GM21381 (cell line): ENCODE results near the gene PACS2.

Experiments used
- ATAC-seq: cut with Tn5 transposase; IDR thresholded peaks from one replicate; pipeline ENCODE4 v1.9.1; 2021; ENCODE audit warnings: mild to moderate bottlenecking, moderate library complexity; ENCODE audit not compliant: unreplicated experiment

Gene PACS2

DNA sequence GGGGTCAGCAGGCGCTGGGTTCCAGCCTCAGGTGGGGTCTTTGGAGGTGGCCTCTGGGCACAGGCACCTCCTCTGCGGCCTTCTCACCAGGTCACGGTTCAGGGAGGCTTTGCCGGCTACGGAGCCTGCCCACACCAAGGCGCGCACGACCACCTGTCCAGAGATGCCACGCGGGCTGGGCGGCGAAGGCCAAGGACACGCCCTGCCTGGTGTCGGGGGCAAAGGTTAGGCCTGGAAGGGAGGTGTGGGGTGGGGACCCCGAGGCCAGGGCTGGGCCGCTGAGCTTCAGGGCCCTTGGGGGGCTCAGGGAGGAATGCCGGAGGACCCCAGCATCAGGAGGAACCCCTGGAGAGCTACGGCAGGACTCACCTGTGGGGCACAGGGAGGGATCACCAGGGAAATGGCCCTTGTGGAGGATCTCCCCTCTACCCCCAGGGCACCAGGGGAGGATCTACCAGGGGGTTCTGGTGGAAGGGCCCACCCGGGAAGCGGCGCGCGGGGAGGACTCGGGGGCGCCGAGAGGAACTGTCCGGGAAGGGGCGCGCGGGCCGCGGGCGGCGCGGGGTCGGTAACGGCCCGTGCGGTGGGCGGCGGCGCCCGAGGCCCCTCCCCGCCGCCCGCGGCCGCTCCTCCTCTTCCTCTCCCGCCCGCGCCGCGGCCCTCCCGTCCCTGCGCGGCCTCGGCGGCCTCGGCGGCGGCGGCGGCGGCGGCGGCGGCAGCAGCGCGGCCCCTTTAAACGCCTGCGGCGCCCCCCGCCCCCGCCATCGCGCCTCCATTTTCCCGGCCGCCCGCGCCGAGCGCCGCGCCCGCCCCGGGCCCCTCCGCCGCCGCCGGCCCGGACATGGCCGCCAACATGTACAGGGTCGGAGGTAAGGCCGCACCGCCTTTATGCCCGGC, 104.9 kb downstream of the PACS2 start, which contains the start of gene MTA1:
MTA1 (plus strand) TSS at position 633 of the 897 bp plus-strand sequence; CDS start at position 842, 209 bp downstream.
- ATAC-seq, result no peak

DNA sequence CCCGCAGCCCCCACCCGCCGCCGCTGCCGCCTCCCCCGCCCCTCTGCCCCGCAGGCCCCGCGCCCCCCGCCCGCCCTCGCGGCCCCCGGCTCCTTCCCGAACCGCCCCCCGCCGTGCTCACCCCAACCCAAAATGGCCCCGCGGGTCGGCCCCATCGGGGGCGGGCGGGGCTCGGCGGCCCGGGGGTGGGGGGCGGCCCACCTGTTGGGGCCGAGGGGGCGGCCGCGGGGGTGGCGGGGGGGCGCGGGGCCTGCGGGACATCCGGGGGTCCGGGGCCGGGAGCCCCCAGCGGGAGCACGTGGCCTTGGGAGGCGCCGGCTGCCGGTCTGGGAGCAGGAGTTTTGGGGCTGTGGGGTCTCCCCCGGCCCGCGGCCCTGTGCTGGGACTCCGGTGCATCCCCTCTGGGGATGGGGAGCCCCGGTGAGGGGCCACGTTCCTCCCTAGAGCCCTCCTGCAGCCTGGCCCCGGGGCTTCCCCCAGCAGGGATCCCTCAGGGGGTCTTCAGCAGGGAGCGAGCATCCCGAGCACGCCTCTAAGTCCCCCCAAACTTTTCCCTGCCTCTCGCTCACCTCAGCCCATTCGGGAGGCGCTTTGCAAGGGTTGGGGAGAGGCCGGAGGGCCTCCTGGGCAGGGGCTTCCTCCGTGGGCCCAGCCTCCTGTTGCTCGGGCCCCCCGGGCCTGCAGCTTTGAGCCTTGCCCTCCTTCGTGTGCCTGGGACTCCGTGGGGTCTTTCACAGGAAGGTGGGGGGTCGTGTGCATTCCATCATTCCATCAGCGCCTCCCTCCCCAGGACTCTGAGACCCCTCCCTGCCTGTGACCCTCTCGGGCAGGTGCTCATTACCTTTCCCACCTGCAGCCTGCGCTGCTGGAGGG, 105.8 kb downstream of the PACS2 start:
- ATAC-seq, result no peak

DNA sequence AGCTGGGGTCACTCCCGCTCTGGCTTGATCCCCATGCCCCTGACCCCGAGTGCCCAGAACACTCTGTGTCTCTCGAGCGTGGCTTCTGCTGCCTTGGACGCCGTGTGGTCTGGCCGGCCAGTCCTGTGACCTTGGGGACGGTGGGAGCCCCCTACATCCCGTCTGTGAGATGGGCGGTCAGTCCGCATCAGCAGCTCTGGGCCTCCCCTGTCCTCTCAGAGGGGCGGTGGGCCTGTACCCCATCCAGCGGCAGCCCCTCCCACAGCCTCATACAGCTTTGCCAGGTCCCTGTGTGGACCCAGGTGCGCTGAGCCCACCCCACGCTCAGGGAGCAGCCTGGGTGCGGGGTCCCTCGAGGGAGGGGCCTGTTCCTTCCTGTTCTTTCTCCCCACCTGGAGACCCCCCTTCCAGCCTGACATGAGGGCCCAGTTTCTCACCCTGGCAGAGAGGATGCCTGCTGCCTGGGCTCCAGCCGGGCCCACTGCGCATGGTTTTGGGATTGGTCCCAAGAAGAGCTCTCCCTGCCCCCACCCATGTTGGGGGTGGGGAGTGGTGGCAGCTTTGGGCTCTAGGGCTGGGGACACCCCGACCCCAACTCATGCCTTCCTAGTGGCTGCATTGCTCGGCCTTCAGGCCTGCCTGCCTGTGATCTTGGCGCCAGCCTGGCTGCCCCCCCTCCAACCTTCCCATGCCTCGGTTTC, 106.6 kb downstream of the PACS2 start:
- no peak for ATAC-seq

DNA sequence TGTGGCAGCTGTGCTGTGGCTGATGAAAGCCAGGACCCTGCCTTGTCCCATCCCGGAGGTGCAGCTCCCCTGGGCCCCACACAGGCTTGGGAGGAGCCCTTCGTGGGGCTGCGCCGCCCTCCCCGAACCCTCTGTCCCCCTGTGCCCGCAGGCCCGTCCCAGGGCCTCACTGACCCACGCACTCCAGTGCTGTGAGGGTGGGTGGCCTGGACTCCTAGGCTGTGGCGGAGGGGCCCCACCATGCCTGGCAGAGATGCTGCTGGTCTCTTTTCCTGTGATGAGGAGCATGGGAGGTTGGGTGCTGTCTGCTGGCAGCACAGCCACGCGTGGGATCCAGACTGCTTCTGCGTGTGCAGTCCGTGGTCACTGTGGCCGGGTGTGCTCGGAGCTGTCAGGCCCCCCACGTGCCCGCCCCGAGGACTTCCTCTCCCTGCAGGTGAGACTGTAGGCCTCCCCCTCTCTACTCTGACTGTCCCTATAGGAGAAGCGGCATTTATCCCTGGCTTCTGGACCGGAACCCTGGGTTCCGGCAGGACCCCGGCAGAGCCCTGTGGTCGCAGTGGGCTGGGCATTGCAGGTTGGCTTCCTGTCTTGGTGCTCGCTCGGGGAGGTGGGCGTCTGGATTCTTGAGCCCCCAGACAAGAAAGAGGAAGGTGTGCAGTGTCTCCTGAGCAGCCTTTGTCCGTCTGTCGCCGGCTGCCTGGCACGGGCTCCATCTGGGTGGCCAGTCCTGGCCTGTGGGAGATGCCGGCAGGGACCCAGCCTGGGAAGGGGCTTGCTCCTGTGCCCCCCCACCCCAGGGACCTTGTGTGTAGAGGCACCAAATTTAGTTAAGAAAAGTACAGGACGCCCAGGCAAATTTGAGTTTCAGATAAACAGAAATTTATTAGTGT, 107.4 kb downstream of the PACS2 start:
- no peak for ATAC-seq

DNA sequence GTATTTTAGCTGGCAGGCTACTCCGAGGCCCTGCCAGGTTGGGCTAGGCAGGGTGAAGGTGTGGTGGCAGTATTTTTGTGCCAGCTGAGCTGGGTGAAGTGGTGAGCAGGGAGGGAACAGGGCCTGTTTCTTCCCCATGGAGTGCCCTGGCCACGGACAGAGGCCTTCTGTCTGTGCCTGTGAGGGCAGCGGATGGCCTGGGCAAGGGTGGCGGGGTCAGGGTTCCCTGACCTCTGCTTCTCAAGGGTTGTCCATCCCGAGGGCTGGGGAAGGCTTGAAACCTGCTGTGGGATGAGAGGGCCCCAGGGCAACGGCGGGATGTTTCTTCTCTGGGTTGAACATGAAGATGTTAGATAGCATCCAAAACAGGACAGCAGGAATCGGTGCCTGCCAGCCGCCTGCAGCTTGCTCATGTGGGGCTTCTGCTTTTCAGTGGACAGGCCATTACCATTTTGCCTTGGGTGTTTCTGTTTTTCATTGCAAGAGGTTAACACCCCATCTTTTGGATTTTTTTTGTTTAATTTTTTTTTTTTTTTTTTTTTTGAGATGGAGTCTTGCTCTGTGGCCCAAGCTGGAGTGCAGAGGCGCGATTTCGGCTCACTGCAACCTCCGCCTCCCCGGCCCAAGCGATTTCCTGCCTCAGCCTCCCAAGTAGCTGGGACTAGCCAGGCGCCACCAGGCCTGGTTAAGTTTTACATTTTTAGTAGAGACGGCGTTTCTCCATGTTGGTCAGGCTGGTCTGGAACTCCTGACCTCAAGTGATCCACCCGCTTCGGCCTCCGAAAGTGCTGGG, 108.3 kb downstream of the PACS2 start:
- no peak for ATAC-seq

DNA sequence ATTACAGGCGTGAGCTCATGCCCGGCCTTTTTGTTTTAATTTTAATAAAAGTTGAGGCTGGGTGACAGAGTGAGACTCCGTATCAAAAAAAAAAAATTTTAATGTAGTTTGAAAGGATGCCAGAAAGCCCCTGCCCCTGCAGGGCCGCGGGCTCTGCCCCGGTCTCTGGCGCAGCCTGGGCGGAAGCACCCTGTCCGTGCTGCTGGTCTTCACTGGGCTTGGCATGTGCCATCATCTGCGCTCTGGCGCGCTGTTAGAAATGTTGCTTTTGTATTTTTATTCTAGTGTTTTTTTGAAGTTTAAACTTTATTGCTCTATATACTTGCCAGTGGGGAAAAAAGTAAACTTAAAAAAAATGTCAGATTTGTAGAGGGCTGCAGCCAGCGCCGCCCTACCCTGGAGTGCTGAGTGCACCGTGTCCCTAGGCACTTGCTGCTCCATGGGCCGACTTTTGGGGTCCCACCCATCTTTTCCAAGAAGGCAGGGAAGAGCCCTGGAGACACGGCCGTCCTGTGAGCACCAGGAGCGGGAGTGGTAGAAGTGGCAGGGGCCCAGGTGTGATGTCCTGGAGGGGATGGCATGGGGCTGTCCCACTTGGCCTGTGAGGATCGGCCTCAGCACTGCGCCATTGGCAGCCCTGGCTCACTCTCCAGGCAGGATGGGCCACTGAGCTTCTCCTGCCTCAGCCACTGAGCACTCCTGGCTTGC, 109.1 kb downstream of the PACS2 start:
- no peak for ATAC-seq

DNA sequence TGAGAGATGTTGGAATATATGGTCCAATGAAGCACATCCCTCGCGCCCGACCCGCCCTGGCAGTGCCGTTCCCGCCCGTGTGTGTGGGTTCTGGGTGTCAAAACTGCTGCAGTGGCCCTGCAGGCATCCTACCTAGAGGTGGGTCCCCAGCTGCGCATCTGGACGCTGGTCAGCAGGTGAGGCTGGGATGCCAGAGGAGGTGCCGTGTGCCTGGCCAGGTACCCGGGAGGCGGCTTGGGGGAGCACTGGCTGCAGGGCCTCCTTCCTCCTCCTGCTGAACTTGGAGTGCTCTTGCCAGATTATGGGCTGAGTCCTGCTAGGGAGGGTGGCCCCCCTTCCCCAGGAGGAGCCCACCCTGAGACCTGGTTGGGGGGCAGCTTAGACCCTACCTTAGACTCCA, 110.3 kb downstream of the PACS2 start:
- ATAC-seq, result no peak

DNA sequence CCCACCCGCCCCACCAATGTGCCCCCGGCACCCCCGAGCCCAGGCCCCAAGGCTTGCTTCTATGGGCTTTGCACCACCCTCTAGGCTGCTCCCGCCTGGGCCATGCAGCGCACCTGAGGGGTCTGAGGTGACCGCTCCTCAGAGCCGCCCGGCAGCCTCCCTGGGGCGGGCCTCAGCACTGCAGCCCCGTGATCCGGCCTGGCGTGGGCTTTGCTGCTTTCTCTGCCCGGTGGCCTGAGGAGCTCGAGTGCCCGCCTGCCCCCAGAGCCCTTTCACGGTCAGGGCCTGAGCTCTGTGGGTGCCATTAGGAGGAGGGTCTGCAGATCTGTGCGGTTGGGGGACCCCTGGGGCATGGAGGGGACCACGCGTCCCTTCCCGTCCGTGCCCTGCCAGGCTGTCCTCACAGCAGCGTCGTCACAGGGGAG, 111.3 kb downstream of the PACS2 start:
- no peak for ATAC-seq

DNA sequence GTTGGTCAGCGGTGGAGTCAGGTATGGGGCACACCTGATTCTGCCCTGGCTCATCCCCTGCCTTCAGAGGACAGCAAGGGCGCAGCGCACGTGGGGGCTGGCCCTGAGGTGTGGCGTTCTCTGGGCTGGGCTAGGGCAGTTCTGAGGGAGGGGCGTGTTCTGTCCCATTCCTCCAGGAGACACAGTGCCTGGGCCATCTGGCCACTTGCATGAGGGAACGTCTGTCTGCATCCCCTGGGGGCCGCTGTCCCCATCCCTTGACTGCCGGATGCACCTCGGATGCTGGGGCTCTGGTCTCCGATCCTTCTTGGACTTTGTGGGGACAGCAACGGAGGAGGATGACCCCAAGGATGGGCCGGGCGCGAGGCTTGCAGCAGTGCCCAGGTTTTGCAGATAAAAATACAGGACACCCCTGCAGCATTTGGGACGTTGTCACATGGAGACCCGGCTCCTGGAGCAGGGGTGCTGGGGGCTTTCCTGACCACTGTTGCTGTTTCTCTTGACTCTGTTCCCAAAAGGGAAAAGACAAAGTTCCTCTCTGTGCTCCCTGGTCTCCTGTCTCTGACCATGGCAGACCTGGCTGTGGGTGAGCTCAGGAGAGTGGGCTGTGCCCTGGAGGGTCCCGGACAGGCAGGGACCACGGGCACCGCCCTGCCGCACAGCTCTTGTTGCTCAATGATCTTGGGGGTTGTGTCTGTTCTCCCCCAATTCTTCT, 112.0 kb downstream of the PACS2 start:
- no peak for ATAC-seq

DNA sequence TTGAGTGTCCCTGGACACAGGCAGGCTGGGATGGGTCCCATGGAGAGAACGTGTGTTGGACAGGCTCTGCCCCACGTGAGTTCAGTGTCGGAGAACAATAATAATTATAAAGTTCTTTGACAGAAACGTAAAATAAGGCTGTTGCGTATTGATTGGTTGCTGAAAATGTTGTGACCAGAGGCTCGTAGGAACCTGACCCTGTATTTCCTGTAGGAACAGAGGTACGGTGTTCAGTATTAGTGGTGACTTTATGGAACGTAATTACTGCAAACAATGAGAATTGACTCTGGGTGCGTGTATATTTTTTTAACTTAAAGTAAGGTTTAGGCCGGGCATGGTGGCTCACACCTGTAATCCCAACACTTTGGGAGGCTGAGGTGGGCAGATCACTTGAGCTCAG, 112.9 kb downstream of the PACS2 start:
- no peak for ATAC-seq

DNA sequence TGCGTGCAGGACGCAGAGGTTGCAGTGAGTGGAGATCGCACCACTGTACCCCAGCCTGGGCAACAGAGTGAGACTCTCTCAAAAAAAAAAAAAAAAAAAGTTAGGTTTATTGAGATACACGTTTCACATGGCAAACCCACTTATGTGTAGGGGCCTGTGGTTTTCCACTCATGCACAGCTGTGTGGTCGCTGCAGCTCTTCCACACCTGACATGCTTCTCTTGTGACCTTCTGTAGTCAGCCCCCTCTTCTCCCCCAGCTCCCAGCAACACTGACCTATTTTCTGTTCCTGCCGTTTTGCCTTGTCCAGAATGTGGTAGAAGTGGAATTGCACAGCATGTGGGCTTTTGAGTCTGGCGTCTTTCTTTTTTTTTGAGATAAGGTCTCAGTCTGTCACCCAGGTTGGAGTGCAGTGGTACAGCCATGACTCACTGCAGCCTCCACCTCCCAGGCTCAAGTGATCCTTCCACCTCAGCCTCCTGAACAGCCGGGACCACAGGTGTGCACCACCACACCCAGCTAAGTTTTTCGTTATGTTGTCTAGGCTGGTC, 113.5 kb downstream of the PACS2 start:
- no peak for ATAC-seq

DNA sequence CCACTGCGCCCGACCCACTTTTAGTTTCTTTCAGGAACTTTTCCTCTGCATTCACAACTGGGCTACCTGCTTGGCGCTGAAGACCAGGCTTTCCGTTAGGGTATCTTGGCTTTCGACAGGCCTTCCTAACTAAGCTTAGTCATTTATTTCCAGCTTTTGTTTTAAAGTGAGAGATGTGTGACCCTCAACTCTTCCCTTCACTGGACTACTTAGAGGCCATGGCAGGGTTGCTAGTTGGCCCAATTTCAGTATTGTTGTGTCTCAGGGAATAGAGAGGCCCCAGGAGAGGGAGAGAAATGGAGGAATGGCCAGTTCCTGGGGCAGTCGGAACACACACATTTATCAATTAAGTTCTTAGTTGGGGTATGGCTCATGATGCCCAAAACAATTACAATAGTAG, 115.5 kb downstream of the PACS2 start:
- no peak for ATAC-seq

DNA sequence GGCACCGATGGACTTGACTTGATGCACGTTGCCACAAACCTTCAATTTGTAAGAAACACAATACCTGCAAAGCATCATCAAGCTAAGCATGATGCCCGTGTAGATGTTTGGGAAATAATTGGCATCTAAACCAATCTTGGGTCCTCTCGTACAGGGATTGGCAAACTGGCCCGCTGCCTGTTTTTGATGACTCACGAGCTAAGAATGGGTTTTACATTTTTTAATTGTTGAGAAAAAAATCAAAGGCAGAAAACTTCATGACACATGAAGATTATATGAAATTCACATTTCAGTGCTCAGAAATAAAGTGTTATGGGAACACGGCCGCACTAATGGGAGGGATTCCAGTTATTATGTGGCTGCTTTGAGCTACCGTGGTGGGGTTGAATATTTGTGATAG, 116.0 kb downstream of the PACS2 start:
- no peak for ATAC-seq

DNA sequence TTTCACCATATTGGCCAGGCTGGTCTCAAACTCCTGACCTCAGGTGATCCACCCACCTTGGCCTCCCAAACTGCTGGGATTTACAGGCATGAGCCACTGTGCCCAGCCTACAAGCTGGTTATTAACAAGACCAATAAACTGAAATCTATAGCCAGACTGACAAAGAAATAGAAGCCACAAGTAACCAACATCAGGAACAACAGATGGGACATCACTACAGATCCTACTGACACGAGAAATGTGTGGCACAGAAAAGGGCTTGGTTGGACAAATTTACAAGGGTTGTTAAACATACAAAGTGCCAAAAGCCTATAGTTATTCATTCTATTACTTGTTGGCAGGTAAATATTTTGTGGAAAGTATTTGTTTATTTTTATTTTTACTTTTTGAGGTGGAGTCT, 116.7 kb downstream of the PACS2 start:
- ATAC-seq, result no peak

DNA sequence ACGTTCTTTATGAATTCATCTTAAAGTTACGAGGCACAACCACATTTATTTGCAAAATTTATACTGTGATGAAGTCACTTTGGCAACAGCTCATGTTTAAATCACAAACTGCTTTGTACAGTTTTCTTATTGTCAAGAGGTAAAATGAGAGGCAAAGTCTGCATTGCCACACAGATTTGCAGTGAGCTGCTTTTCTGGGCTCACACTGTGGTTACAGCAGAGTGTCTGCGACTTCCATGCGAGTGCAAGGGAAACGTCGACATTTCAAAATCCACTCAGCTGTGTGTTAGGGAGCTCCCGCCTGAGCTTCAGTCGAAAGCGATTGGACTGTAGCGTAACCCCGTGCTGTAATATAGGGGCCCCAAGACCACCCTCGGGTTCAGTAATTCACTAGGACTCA, 118.1 kb downstream of the PACS2 start:
- ATAC-seq, result no peak

DNA sequence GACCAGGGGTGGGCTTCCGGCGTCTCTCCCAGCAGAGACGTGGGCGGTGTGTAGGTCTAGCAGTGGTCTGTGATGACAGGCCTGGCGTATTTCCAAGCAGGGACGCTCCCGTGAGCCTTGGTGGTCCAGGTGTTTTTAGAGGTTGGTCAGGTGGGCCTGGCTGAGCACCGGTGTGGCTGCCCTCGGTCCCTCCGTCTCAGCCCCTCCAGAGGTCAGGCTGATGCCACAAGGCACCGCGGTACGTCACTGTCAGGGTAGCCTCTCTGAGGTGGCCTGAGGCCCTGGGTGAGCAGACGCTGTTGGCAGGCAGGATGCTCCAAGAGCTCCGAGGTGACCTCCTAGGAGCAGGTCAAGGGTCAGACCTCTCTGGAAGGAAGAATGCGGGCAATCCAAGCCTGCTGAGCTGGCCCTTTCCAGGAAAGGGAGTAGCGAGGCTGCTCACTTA, 118.6 kb downstream of the PACS2 start:
- no peak for ATAC-seq

DNA sequence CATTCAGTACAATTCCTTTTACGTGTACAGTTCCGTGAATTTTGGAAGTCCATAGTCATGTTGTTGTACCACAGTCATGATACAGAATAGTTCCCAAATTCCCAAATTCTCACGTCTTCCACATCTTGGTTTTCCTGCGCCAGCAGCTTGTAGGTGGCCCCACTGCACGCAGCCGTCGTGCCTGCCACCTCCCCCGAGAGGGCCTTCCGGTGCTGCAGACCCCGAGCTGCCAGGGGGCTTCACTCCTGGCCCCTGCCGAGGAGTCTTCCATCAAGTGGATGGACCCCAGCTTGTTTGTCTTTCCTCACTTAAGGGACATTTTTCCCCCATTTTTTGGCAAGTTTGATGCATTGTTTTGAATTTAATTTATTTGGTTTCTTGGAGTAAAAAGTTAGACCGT, 121.9 kb downstream of the PACS2 start:
- ATAC-seq, result no peak
